Measurements from ENCODE around the gene ECSIT. TPM values are rescaled to one million over a fixed set of nuclear protein-coding genes. Genes with fewer than 3 reads are reported as not detected.

The ECSIT gene
- total RNA-seq, 1 experiment from 2014 or later = 52.8 TPM

DNA sequence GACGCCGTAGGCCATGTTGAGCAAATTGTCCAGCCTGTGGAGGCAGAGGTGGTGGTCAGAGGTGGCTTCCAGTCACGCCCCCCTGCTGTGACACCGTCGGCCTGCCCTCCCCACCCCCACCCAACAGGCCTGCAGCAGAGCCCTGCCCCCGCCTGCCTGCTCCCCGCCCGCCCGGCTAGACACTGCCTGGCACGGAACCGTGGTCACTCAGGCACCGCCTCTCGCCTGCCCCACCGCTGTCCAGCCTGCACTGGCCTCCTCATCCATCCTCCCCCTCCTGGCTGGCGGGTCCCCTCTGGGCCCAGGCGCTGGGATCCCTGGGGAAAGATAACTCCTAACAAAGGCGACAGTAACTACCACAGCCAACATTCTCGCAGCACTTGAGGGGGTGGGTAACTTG, 71.8 kb downstream of the ECSIT start:
- Histone ChIP-seq H3K9me2 (ENCODE audit: insufficient read depth) (no peaks in the 10 kb centered on the region), H2AFZ (ENCODE audit: low read depth, low read length, poor library complexity, severe bottlenecking) (no peak overlapping the region), H3K9ac (ENCODE audit: low read length) (no peak overlapping the region), H3K36me3 (ENCODE audit: control insufficient read depth in 1 of 2, insufficient read depth in 2 of 2, low read length in 2 of 2) (no peaks in the 10 kb centered on the region), H3K4me3 (replicated peaks in 1 of 2; ENCODE audit: low read depth in 1 of 2, low read length in 2 of 2) (no peak overlapping the region), H3K9me3 (ENCODE audit: control insufficient read depth in 1 of 2, insufficient read depth in 1 of 2, low read depth in 1 of 2, low read length in 2 of 2) (no peaks in the 10 kb centered on the region), H3K27me3 (ENCODE audit: insufficient read depth, low read length) (no peaks in the 10 kb centered on the region), H3K79me2 (ENCODE audit: insufficient read depth, low read length) (no peaks in the 10 kb centered on the region), H4K20me1 (ENCODE audit: insufficient read depth) (no peaks in the 10 kb centered on the region), H3K4me2 (ENCODE audit: low read length) (no peak overlapping the region), H3K4me1 (ENCODE audit: control insufficient read depth in 1 of 2, insufficient read depth in 2 of 2, low read length in 2 of 2) (no peaks in the 10 kb centered on the region), H3K27ac (ENCODE audit: low read depth, low read length) (no peak overlapping the region)
- ATAC-seq = no peak
- no peak for DNase-seq (ENCODE audit: low read depth, low spot score)
- TF ChIP-seq, protein P1, sequence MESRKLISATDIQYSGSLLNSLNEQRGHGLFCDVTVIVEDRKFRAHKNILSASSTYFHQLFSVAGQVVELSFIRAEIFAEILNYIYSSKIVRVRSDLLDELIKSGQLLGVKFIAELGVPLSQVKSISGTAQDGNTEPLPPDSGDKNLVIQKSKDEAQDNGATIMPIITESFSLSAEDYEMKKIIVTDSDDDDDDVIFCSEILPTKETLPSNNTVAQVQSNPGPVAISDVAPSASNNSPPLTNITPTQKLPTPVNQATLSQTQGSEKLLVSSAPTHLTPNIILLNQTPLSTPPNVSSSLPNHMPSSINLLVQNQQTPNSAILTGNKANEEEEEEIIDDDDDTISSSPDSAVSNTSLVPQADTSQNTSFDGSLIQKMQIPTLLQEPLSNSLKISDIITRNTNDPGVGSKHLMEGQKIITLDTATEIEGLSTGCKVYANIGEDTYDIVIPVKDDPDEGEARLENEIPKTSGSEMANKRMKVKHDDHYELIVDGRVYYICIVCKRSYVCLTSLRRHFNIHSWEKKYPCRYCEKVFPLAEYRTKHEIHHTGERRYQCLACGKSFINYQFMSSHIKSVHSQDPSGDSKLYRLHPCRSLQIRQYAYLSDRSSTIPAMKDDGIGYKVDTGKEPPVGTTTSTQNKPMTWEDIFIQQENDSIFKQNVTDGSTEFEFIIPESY (IDR thresholded peaks at IDR 0.05; ENCODE audit: extremely low read depth, insufficient replicate concordance, low read length) = no peak
- TF ChIP-seq YY1 (IDR thresholded peaks at IDR 0.05; ENCODE audit: extremely low read depth, insufficient replicate concordance, low read depth, low read length) = no peak
- no peak for TF ChIP-seq ZNF274 (IDR thresholded peaks at IDR 0.05; ENCODE audit: low read depth, low read length)
- no peak for TF ChIP-seq SIN3A (IDR thresholded peaks at IDR 0.05; ENCODE audit: low read depth)
- TF ChIP-seq ZFX (IDR thresholded peaks at IDR 0.05) = no peak
- ChIA-PET RAD21 (ENCODE audit: low non-redundant PET in 1 of 2, low total read pairs in 2 of 2, uncharacterized antibody in 2 of 2, unreplicated experiment in 2 of 2) (no interaction called here), POLR2A (no interaction called here), CTCF (no interaction called here)
- intact Hi-C loops (cut with micrococcal nuclease) = no loop called here
- BruUV-seq (replicated peaks) = no TSS peak

DNA sequence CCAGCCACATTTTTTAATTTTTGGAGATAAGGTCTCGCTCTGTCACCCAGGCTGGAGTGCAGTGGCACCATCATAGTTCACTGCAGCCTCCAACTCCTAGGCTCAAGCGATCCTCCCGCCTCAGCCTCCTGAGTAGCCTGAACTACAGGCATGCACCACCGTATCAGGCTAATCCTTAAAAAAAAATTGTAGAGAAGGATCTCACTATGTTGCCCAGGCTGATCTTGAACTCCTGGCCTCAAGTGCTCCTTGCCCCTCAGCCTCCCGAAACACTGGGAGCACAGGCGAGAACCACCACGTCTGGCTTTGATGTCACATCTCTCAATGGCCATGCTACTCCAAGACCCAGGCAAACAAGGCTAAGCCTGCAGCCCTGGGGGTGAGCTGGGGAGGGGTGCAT, 72.3 kb downstream of the ECSIT start:
- no peaks in the 10 kb centered on the region for H3K4me1 ChIP-seq (ENCODE audit: control insufficient read depth in 1 of 2, insufficient read depth in 2 of 2, low read length in 2 of 2)
- H2AFZ ChIP-seq (ENCODE audit: low read depth, low read length, poor library complexity, severe bottlenecking) = no peak overlapping the region
- no peak overlapping the region for H3K4me3 ChIP-seq (replicated peaks in 1 of 2; ENCODE audit: low read depth in 1 of 2, low read length in 2 of 2)
- H3K9ac ChIP-seq (ENCODE audit: low read length) = no peak overlapping the region
- no peaks in the 10 kb centered on the region for H4K20me1 ChIP-seq (ENCODE audit: insufficient read depth)
- no peaks in the 10 kb centered on the region for H3K36me3 ChIP-seq (ENCODE audit: control insufficient read depth in 1 of 2, insufficient read depth in 2 of 2, low read length in 2 of 2)
- no peaks in the 10 kb centered on the region for H3K79me2 ChIP-seq (ENCODE audit: insufficient read depth, low read length)
- intact Hi-C loops (cut with micrococcal nuclease) = no loop called here
- no peak overlapping the region for H3K27ac ChIP-seq (ENCODE audit: low read depth, low read length)
- ChIA-PET CTCF (interaction anchor here (1.6 kb wide), 1 partner anchor 73 kb away, joined by 6 read pairs; the partner anchor contains the start of gene EPOR), POLR2A (no interaction called here), RAD21 (ENCODE audit: low non-redundant PET in 1 of 2, low total read pairs in 2 of 2, uncharacterized antibody in 2 of 2, unreplicated experiment in 2 of 2) (no interaction called here)
- H3K9me3 ChIP-seq (ENCODE audit: control insufficient read depth in 1 of 2, insufficient read depth in 1 of 2, low read depth in 1 of 2, low read length in 2 of 2) = no peaks in the 10 kb centered on the region
- no peaks in the 10 kb centered on the region for H3K9me2 ChIP-seq (ENCODE audit: insufficient read depth)
- TF ChIP-seq SRF (IDR thresholded peaks at IDR 0.05; ENCODE audit: low read depth) (no peak), TCF7L2 (IDR thresholded peaks at IDR 0.05; ENCODE audit: borderline replicate concordance, extremely low read depth, insufficient read depth, insufficient read length) (no peak), ZFX (IDR thresholded peaks at IDR 0.05) (no peak), ZNF274 (IDR thresholded peaks at IDR 0.05; ENCODE audit: low read depth, low read length) (no peak), JUND (IDR thresholded peaks at IDR 0.05) (no peak), POLR2A (IDR thresholded peaks at IDR 0.05; ENCODE audit: borderline replicate concordance, extremely low read depth, insufficient read depth, insufficient read length) (no peak), ELF1 (IDR thresholded peaks at IDR 0.05; ENCODE audit: borderline replicate concordance, low read depth) (no peak), ATF3 (IDR thresholded peaks at IDR 0.05) (no peak), RAD21 (IDR thresholded peaks at IDR 0.05; ENCODE audit: low read depth) (no peak), SP1 (IDR thresholded peaks at IDR 0.05; ENCODE audit: low read depth) (no peak), CEBPB (IDR thresholded peaks at IDR 0.05; ENCODE audit: low read depth) (no peak), YY1 (IDR thresholded peaks at IDR 0.05; ENCODE audit: extremely low read depth, insufficient replicate concordance, low read depth, low read length) (no peak), CBX3 (IDR thresholded peaks at IDR 0.05; ENCODE audit: low read depth) (no peak), EGR1 (IDR thresholded peaks at IDR 0.05; ENCODE audit: low read depth) (no peak)
- TF ChIP-seq, protein P1 (IDR thresholded peaks at IDR 0.05; ENCODE audit: extremely low read depth, insufficient replicate concordance, low read length) = no peak
- TF ChIP-seq, protein P2, sequence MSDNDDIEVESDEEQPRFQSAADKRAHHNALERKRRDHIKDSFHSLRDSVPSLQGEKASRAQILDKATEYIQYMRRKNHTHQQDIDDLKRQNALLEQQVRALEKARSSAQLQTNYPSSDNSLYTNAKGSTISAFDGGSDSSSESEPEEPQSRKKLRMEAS (IDR thresholded peaks at IDR 0.05) = no peak
- no peaks in the 10 kb centered on the region for H3K27me3 ChIP-seq (ENCODE audit: insufficient read depth, low read length)
- BruUV-seq (replicated peaks) = no TSS peak
- no peak for DNase-seq (ENCODE audit: low read depth, low spot score)
- H3K4me2 ChIP-seq (ENCODE audit: low read length) = no peak overlapping the region
- ATAC-seq = no peak
